Umbilical cord (tissue), 2 donors: ENCODE results near the gene PDZK1IP1. TPM values are rescaled to one million over a fixed set of nuclear protein-coding genes. Genes with fewer than 3 reads are reported as not detected.
"Not testable (repeated sequence)": the region's sequence is repeated elsewhere in the genome, so short reads cannot be mapped to it uniquely, and the experiment has no call there.

Experiments
- DNase-seq: peaks from one replicate; pipeline ENCODE4 v3.0.0-alpha.2; 2015; ENCODE audit warnings: low spot score
- total RNA-seq: library from RNA; depleted of rRNA; stranded (reverse); fragments of >200 nt; gene quantifications from one replicate; pipeline ENCODE4 v1.2.3, GENCODE V29; 2014; ENCODE audit warnings: low replicate concordance; ENCODE audit not compliant: insufficient read depth

Gene PDZK1IP1
- total RNA-seq, 1 donor from 2014 or later, result not detected

GRCh38 chr1:47223921-47224675 lies 34.3 kb upstream of the PDZK1IP1 start:
- DNase-seq, result no peak

GRCh38 chr1:47223174-47223920 lies 33.5 kb upstream of the PDZK1IP1 start:
- DNase-seq, result no peak

GRCh38 chr1:47222476-47222875 lies 32.6 kb upstream of the PDZK1IP1 start:
- no peak for DNase-seq

GRCh38 chr1:47219590-47220220 lies 29.9 kb upstream of the PDZK1IP1 start:
- DNase-seq, result no peak

- no peak for DNase-seq
Observed at GRCh38 chr1:47219001-47219400, 29.2 kb upstream of the PDZK1IP1 start.

- no peak for DNase-seq
Observed at GRCh38 chr1:47216278-47217059, 26.6 kb upstream of the PDZK1IP1 start.

GRCh38 chr1:47215713-47216112 lies 25.9 kb upstream of the PDZK1IP1 start:
- no peak for DNase-seq

GRCh38 chr1:47214549-47214948 lies 24.7 kb upstream of the PDZK1IP1 start:
- DNase-seq, result no peak

- DNase-seq, result no peak
Observed at GRCh38 chr1:47213230-47213963, 23.6 kb upstream of the PDZK1IP1 start.

- DNase-seq, result no peak
Observed at GRCh38 chr1:47212636-47213229, 22.9 kb upstream of the PDZK1IP1 start.

- DNase-seq, result peak; percentile 74
Observed at GRCh38 chr1:47211796-47212269, 22.0 kb upstream of the PDZK1IP1 start.

- no peak for DNase-seq
Observed at GRCh38 chr1:47210666-47211065, 20.8 kb upstream of the PDZK1IP1 start.

GRCh38 chr1:47209725-47210325 lies 20.0 kb upstream of the PDZK1IP1 start:
- DNase-seq, result no peak

- no peak for DNase-seq
Observed at GRCh38 chr1:47209091-47209490, 19.3 kb upstream of the PDZK1IP1 start.

- no peak for DNase-seq
Observed at GRCh38 chr1:47208374-47208850, 18.6 kb upstream of the PDZK1IP1 start.

- no peak for DNase-seq
Observed at GRCh38 chr1:47207803-47208373, 18.1 kb upstream of the PDZK1IP1 start.

- no peak for DNase-seq
Observed at GRCh38 chr1:47205918-47206317, 16.1 kb upstream of the PDZK1IP1 start.

GRCh38 chr1:47203504-47203903 lies 13.7 kb upstream of the PDZK1IP1 start:
- not testable (repeated sequence) for DNase-seq

- DNase-seq, result peak; percentile 20
Observed at GRCh38 chr1:47201179-47201578, 11.3 kb upstream of the PDZK1IP1 start.

- no peak for DNase-seq
Observed at GRCh38 chr1:47198214-47198613, 8.4 kb upstream of the PDZK1IP1 start.
